Measurements from ENCODE around the gene GRIN1. TPM values are rescaled to one million over a fixed set of nuclear protein-coding genes. Genes with fewer than 3 reads are reported as not detected.

GRIN1 gene
- 0.29 TPM in 1 of 2 replicates, not detected in the other for total RNA-seq (2014; rRNA removed)
- polyA plus RNA-seq (2012), result 0.21 TPM

DNA sequence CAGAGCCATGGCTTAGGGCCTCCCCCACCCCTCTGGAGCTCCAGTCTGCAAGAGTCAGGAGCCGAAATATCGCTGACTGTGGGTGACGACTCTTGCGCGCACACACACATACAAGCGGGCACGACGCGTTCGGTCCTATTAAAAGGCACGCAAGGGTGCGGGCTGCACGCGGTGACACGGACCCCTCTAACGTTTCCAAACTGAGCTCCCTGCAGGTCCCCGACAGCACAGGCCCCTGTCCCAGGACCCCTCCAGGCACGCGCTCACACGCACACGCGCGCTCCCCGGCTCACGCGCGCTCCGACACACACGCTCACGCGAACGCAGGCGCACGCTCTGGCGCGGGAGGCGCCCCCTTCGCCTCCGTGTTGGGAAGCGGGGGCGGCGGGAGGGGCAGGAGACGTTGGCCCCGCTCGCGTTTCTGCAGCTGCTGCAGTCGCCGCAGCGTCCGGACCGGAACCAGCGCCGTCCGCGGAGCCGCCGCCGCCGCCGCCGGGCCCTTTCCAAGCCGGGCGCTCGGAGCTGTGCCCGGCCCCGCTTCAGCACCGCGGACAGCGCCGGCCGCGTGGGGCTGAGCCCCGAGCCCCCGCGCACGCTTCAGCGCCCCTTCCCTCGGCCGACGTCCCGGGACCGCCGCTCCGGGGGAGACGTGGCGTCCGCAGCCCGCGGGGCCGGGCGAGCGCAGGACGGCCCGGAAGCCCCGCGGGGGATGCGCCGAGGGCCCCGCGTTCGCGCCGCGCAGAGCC, at the start of gene GRIN1:
Gene GRIN1 (plus strand): TSS at position 433 of the 746 bp plus-strand sequence. CDS start 333 bp downstream, outside the sequence.
- DNase-seq (ENCODE audit: low read depth), result no peak

DNA sequence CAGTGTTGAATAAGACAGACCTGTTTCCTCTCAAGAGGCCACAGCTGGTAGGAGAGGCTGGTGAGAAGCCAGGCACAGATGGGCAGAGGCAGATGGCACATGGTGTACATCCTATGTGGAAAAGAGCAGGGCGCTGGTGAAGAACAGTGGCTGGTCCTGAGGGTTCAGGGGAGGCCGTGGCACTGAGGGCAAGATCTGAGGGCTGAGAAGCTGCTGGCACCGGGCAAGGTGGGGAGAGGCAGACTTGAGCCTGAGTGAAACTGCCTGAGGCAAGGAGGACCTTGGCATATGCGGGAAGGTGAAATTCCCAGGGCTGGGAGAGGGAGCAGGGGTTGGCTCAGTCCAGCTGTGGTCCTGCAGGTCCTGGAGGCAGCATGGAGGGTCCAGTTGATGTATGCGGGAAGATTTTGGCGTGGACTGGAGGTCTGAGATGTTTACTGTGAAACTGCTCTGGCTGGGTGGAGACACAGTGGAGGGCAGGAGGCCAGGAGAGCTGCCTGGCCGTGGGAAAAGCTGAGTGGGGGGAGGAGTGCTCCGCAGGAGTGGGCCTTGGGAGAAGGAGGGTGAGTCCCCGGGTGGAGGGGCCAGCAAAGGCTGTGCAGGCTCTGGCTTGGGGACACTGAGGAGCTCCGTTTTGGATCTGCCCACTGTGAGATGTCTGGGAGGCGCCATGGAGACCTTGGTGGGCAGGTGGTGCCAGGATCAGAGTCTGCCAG, 49.6 kb upstream of the GRIN1 start:
- no peak for DNase-seq (ENCODE audit: low read depth)

DNA sequence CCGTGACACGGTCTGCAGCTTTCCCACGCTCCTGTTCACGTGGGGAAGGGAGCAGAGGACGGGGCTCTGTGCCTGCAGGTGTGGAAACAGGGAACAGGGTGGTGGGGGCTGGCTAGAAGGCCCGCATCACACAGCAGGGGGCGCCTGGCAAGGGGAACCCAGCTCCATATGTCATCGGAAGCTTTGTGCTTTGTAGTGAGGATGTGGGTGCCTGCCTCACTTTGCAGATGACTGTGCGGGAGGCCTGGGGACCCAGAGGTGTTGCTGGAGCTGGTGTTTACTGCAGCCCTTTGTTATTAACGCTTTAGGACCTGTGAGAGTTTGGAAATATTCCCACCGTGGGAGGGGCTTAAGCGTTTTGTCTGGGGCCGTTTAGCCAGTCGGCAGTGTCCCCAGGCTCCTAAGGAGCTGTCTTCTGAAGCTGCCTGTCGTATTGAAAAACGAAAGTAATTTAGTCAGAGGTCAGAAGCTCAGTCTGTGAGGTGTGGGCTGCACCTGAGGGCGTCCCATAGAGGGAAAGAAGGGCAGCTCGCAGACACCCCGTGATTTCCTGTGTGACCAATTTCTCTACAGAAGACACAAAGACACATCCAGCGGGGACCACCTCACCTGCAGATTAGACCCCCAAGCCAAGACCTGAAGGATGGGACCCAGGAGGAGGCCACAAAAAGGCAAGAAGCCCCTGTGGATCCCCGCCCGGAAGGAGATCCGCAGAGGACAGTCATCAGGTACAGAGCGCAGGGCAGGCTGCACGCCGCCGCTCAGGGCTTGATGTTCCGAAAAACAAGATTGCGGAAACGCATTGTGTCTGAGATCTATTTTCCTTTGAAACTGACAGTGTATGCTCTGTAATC, 43.1 kb upstream of the GRIN1 start:
- no peak for DNase-seq (ENCODE audit: low read depth)

DNA sequence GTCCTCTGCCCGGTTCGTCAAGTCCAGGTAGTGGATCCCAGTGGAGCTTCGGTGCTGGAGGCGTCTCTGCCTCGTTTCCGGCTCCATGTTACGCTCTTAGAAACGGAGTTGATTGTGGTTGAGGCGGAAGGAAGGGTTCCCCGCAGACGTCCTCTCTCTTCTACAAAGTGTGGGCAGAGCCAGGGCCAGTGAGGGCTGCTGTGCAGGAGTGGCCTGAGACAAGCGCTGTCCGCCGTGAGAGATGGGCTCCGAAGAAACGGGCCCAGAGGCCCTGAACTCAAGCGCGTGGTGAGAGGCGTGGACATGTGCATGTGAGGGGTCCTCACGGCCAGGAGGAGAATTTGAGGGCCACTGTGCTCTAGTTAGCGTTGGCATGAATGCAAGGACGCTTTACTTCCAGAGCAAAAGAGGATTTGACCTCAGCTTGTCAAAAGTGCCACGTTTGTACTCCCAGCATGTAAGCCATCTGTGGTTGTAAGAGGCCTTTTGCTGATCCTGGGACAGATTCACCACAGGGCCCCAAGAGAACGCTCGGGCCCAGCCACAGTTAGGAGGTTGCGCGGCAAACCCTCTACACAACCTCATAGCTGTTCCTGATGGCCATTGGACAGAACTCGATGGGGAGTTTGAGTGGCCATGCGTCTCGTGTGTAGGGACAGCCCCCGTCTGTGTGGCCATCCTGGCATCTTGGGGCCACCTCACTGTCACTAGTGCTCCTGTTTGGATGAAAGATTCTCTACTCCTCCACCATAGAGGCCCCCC, 42.0 kb upstream of the GRIN1 start:
- no peak for DNase-seq (ENCODE audit: low read depth)

DNA sequence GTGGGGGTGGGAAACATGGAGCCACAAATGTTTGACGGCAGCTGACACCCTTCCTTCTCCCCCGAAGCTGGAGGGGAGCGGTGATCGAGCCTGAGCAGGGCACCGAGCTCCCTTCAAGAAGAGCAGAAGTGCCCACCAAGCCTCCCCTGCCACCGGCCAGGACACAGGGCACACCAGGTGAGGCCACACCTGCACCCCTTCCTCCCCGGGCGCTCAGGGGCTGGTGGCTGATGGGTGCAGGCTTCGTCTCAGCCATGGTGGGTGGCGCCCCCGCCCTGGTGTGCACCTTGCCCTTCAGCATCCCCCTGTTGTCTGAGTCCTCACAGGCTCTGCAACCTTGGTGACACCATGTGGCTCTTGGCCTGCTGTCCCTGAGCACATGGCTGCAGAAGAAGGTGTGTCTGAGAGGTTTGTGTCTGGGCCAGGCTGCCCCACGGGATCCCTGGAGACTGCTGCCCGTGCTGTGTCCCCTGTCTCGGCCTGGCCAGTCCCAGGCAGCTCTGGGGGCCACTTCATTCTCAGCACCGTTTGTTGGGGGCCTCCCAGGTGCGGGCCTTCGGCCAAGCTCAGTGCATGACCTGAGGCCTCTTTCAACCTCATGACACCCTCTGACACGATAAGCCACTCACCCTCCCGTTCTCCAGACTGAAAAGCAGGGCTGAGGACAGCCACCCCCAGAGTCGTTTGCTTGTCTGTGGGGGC, 41.0 kb upstream of the GRIN1 start:
- DNase-seq (ENCODE audit: low read depth), result no peak

DNA sequence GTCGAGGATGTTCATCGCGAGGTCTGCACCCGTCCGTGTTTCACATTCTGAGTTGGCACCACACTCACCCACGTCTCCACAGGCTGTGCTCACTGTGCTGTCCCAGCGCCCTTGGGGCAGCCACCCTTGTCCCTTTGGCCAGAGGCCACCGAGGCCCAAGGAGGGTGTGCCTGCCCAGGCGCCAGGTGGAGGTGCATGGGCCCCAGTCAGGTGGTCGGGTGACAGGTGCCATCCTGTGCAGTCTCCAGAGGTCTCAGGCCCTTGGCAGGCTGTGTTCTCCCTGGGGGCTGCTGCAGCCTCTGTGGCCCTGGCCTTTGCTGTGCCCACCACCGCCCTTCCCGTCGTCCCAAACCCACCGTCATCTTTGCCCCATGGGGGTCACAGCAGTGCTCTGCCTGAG, 39.7 kb upstream of the GRIN1 start:
- no peak for DNase-seq (ENCODE audit: low read depth)

DNA sequence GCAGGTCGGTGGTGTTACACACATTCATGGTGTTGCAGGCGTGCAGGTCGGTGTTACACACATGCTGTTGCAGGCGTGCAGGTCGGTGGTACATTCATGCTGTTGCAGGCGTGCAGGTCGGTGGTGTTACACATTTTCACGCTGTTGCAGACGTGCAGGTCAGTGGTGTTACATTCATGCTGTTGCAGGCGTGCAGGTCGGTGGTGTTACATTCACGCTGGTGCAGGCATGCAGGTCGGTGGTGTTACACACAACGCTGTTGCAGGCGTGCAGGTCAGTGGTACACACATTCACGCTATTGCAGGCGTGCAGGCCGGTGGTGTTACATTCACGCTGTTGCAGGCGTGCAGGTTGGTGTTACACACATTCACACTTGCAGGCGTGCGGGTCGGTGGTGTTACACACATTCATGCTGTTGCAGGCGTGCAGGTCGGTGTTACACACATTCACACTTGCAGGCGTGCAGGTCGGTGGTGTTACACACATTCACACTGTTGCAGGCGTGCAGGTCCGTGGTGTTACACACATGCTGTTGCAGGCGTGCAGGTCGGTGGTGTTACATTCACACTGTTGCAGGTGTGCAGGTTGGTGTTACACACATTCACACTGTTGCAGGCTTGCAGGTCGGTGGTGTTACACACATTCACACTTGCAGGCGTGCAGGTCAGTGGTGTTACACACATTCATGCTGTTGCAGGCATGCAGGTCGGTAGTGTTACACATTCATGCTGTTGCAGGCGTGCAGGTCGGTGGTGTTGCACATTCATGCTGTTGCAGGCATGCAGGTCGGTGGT, 35.6 kb upstream of the GRIN1 start:
- no peak for DNase-seq (ENCODE audit: low read depth)

DNA sequence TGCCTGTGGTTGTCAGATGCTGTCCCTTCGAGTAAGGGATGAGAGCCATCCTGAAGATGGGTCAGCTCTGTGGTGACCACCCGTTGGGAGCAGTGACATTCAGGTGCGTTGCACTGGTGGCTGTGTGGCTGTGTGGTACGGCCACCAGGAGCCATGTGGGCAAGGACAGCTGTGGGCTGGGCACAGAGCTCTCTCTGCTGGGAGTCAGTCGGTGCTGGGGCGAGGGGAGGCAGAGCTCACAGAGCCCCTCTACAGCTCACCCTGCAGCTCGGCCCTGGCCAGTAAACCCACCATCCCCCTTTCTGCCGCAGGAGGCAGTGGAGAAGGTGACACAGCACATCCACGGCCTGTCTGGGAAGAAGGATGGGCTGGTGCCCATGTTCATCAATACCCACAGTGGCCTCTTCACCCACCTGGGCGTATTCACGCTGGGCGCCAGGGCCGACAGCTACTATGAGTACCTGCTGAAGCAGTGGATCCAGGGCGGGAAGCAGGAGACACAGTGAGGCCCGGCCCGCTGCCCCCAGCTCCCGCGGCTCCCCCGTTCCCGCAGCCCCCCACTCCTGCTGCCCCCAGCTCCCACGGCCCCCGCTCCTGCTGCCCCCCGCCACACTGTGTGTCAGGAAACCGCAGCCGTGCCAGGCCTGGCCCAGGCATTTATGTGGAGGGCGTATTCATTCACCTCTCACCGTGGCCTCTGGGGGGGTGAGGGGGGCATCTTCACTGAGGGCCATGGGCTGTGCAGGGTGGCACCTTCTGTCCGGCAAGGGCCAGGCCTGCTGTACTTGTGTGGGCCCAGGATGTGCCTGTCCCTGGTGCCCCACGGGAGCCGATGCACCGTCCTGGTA, 32.9 kb upstream of the GRIN1 start:
- DNase-seq (ENCODE audit: low read depth), result no peak

DNA sequence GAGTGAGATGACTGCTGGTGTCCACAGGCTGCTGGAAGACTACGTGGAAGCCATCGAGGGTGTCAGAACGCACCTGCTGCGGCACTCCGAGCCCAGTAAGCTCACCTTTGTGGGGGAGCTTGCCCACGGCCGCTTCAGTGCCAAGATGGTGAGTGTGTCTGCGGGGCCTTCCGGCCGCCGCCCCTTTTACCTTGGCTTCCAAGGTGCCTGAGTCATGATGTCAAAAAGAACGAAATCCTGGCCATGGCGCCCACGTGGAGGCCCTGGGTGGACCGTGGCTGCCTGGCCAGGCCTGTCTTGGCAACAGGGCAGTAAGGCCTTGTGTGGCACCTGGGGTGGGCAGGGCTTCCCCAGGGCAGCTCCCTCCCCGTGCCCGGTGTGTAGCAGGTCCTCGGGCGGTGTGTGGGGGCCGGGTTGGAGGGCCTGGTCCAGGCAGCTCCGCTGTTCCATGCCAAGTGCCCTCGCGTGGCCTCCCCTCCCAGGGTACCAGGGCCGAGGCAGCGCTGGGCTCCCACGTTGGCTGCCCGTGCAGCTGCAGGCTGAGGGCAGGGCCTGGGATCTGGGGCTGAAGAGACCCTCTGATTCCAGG, 32.2 kb upstream of the GRIN1 start:
- DNase-seq (ENCODE audit: low read depth), result no peak

DNA sequence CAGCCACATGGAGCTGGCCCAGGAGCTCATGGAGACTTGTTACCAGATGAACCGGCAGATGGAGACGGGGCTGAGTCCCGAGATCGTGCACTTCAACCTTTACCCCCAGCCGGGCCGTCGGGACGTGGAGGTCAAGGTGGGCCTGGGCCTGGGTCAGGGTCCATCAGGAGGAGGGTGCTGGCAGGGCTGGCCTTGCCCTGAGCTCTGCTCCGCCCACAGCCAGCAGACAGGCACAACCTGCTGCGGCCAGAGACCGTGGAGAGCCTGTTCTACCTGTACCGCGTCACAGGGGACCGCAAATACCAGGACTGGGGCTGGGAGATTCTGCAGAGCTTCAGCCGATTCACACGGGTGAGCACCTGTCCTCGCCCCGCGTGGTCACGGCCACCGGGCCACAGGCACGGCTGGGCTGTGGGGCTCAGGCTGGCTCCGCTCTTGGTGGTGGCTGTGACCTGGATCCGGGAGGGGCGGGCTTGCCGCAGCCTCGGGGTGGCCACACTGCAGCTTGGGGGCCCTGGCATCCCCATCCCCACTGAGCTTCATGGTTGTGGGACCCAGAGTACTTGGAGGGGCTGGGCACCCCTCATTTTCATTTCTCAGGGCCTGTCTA, 31.5 kb upstream of the GRIN1 start:
- no peak for DNase-seq (ENCODE audit: low read depth)

DNA sequence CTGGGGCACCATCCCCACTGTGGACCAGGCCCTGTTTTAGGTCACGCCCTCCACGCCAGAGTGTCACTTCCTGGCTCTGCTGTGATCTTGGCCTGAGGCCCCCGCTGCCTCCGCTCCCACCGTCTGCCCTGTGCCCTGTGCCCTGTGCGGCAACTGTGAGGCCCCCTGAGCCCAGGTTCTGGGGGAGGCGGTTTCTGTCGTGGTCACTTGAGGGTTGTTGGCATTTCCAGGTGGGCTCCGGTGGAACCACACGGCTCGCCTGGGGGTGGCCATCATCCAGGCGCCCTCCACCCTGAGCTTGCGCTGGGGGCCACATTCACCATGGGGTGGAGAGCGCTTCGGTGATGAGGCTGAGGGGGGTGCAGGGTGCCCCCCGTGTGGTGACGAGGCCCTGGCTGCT, 31.0 kb upstream of the GRIN1 start:
- no peak for DNase-seq (ENCODE audit: low read depth)

DNA sequence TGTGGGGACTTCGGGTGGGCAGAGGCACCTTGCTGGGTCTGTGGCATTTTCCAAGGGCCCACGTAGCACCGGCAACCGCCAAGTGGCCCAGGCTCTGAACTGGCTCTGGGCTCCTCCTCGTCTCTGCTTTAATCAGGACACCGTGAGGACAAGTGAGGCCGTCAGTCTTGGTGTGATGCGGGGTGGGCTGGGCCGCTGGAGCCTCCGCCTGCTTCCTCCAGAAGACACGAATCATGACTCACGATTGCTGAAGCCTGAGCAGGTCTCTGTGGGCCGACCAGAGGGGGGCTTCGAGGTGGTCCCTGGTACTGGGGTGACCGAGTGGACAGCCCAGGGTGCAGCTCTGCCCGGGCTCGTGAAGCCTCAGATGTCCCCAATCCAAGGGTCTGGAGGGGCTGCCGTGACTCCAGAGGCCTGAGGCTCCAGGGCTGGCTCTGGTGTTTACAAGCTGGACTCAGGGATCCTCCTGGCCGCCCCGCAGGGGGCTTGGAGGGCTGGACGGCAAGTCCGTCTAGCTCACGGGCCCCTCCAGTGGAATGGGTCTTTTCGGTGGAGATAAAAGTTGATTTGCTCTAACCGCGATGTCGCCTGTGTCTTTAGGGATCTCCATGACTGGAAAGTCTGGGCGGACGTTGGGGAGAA, 30.2 kb upstream of the GRIN1 start:
- DNase-seq (ENCODE audit: low read depth), result no peak

DNA sequence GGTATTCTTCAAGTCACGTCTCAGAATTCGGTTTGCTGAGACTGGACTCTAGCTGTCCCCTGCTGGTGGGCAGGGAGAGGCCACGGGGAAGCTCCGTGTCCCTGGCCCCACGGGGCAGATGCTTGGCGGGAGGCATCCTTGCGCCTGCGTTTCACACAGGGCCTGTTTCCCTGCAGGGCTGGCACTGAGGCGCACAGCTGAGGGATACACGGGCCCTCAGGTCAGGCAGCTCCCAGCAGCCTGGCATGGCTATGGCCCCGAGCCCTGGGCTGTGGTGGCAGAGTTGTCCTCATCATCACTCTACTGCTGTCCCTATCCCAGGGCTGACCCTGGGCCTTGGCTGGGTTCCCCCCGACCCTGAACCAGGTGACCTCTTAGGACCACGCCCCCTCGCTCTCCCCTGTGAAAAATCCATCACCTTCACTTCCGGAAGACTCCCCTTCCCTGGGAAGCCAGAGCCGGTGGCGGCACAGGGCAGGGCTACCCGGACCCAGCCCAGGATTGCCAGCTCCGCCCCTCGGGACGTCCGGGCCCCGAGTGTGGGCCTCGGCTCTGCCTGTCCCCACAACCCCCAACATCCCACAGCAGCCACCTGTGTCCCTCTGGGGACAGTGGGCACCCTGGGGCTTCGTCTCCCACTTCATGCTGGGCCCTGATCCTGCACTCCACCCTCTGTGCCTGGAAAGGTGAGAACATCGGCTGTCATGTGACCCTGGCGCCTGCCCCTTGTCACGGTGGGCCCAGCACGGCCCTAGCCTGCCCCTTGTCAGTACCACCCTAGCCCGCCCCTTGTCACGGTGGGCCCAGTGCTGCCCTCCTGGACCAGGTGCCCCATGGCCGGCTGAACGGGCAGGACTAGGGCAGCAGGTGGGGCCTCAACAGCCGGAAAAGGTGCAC, 29.5 kb upstream of the GRIN1 start:
- no peak for DNase-seq (ENCODE audit: low read depth)

DNA sequence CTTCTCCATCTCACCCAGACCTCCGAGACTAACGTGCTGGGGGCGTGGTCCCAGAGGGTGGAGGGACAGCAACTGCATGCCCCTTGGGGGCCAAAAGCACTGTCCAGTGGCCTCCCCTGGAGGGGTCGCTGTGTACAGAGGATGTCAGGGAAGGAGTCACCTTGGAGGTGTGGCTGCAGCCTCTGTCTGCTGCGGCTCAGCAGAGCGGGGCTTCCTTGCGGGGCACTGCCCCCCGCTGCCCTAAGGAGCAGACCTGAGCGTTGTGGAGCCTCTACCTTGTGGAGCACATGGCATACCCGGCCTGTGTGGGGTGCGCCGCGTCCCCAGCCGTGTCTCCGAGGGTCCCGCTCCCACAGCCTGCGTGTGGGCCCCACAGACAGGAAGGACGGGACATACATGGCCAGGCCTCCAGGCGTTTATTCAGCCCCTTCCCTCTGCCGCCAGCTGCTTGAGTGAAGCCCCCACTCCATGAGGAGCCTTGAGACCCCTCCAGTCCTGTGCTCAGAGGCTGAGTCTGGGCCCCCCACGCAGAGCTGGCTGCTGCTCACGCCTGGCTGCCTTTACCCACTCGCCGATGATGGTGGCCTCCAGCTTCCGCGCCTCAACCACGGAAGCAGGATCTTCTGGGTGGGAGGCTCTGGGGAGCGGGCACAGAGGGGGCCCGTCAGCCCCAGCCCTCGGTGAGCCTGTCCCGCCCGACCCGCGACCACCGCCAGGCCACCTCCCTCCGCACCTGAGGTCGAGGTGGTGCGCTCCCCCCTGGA, 28.6 kb upstream of the GRIN1 start:
- no peak for DNase-seq (ENCODE audit: low read depth)

DNA sequence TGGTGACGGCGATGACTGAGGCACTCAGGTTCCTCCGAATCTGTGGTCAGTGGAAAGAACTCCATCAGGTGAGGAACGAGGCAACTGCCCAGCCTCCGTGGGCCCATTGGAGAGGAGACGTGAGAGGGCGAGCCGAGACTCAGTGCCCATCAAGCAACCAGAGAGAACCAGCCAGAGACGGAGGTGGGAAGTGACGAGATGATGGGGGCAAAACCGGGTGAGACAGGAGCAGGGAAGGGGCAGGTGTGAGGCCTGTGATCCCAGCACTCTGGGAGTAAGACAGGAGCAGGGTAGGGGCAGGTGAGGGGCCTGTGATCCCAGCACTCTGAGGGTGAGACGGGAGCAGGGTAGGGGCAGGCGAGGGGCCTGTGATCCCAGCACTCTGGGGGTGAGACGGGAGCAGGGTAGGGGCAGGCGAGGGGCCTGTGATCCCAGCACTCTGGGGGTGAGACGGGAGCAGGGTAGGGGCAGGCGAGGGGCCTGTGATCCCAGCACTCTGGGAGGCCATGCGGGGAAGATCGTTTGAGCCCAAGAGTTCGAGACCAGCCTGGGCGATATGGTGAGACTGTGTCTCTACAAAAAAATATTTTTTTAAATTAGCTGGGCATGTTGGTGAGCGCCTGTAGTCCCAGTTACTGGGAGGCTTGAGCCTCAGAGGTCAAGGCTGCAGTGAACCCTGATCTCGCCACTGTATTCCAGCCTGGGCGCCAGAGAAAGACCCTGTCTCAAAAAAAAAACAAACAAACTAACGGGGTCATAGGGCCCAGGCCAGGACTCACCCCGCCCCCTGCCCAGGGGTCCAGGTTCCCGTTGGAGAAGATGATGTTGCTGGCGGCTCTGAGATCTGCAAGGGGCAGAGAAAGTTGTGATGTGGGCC, 27.8 kb upstream of the GRIN1 start:
- DNase-seq (ENCODE audit: low read depth), result no peak
